Measurements from ENCODE around the gene SLC34A2. TPM values are rescaled to one million over a fixed set of nuclear protein-coding genes. Genes with fewer than 3 reads are reported as not detected.

The SLC34A2 gene
- total and polyA plus RNA-seq, 2 of the 8 experiments (the other 6 are each of a cell fraction or from before 2014, with no cell fraction given): 2.2 to 2.9 TPM

DNA sequence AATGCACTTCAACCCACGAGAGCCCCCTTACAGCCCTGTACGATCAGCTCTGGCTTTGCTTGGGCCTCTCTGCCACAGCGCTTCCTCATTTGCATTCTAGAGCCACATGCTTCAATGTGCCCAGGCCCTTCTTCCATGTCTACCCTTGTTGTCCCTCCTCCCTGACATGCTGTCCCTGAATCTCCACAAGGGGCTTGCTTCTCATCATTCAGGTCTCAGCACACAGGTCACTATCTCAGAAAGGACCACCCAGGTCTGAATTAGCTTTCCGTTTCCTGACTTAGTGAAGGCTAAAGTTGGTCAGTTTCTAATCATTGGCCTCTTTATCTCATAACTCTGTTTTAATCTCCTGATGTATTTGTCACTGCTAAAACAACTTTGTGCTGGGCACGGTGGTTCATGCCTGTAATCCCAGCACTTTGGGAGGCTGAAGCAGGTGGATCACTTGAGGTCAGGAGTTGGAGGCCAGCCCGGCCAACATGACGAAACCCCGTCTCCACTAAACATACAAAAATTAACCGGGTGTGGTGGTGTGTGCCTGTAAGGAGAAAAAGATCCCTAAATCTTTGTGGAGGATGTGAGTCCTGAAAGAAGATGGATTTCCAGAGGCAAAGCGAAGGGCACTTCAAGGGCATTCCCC is 17.9 kb upstream of the SLC34A2 start:
- Histone ChIP-seq H4K20me1 (replicated peaks in 1 of 2; ENCODE audit: control insufficient read depth in 1 of 2, insufficient read depth in 2 of 2, low read length in 2 of 2) (no peaks in the 10 kb centered on the region), H3K4me2 (ENCODE audit: insufficient read depth in 1 of 2, low read depth in 2 of 2, low read length in 2 of 2) (no peak overlapping the region), H3K79me1 (ENCODE audit: low read depth, low read length) (no peaks in the 10 kb centered on the region), H3K4ac (replicated peaks; ENCODE audit: insufficient read length, low read depth, low read length) (no peak overlapping the region), H3K9me3 (ENCODE audit: insufficient read depth in 2 of 2, low read depth in 1 of 2, low read length in 1 of 2) (no peaks in the 10 kb centered on the region), H2BK12ac (ENCODE audit: low read depth, low read length) (no peak overlapping the region), H3K4me1 (replicated peaks in 1 of 4; ENCODE audit: control insufficient read depth in 3 of 4, insufficient read depth in 4 of 4, low read length in 3 of 4) (no peaks in the 10 kb centered on the region; a peak in 1 of 7 replicates), H2BK120ac (replicated peaks; ENCODE audit: low read depth, low read length) (no peak overlapping the region), H2BK5ac (ENCODE audit: low read depth, low read length) (no peak overlapping the region), H3K9ac (replicated peaks in 1 of 4; ENCODE audit: extremely low read depth in 1 of 4, low read depth in 3 of 4, low read length in 3 of 4) (no peak overlapping the region), H4K91ac (replicated peaks; ENCODE audit: insufficient read length, low read length) (peak overlapping the region; percentile 18), H2BK20ac (ENCODE audit: low read length) (no peak overlapping the region), H2AK5ac (ENCODE audit: low read depth, low read length) (no peak overlapping the region), H3K27ac (ENCODE audit: low read depth, low read length) (no peak overlapping the region), H3K27me3 (replicated peaks in 1 of 4; ENCODE audit: control insufficient read depth in 3 of 4, extremely low read depth in 1 of 4, insufficient read depth in 3 of 4, low read length in 3 of 4) (no peaks in the 10 kb centered on the region; a peak in 1 of 7 replicates), H2BK15ac (ENCODE audit: low read length) (no peak overlapping the region), H3K14ac (ENCODE audit: insufficient read length) (no peak overlapping the region), H3K36me3 (ENCODE audit: control insufficient read depth in 2 of 4, insufficient read depth in 4 of 4, low read length in 3 of 4) (no peaks in the 10 kb centered on the region), H3K23ac (ENCODE audit: insufficient read length) (no peak overlapping the region), H2AFZ (ENCODE audit: low read length) (no peak overlapping the region), H3K79me2 (ENCODE audit: control insufficient read depth in 1 of 2, insufficient read depth in 2 of 2, low read length in 2 of 2) (no peaks in the 10 kb centered on the region), H4K5ac (ENCODE audit: insufficient read length, low read depth, low read length) (no peak overlapping the region), H3K56ac (replicated peaks; ENCODE audit: insufficient read length, low read depth, low read length) (no peak overlapping the region), H3K4me3 (ENCODE audit: extremely low read depth in 1 of 4, insufficient read depth in 2 of 4, low read depth in 3 of 4, low read length in 4 of 4) (no peak overlapping the region), H4K8ac (ENCODE audit: extremely low read depth, insufficient read depth, low read length) (no peak overlapping the region), H3K23me2 (ENCODE audit: low read depth, low read length) (no peaks in the 10 kb centered on the region), H3K18ac (ENCODE audit: extremely low read depth, low read length) (no peak overlapping the region)
- POLR2A ChIA-PET (ENCODE audit: partially characterized antibody): no interaction called here
- DNase-seq (ENCODE audit: low read depth in 1 of 2, low spot score in 2 of 2) (no peak), FAIRE-seq (no peak)
- 89% methylated on average over 10 of the region's 10 CpGs; no CpG with 5 or more reads in 1 of the 2 experiments for WGBS, 2 experiments (ENCODE audit: extremely low coverage in 1 of 2, insufficient coverage in 1 of 2, insufficient read length in 1 of 2, insufficient replicate concordance in 2 of 2, low coverage in 1 of 2, low lambda C conversion rate in 2 of 2, missing lambda C conversion rate in 1 of 2)
- TF ChIP-seq, protein P1, sequence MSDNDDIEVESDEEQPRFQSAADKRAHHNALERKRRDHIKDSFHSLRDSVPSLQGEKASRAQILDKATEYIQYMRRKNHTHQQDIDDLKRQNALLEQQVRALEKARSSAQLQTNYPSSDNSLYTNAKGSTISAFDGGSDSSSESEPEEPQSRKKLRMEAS (IDR thresholded peaks at IDR 0.05): 0 out of 2 replicates have a peak, but pooled peaks have one; percentile 11
- TF ChIP-seq CTCF (IDR thresholded peaks at IDR 0.05; ENCODE audit: control extremely low read depth in 1 of 3, insufficient read depth in 1 of 3, low read depth in 1 of 3, low read length in 3 of 3): no peak
- no peak for TF ChIP-seq TEAD4 (IDR thresholded peaks at IDR 0.05; ENCODE audit: low read depth, low read length)
- no peak for TF ChIP-seq NANOG (IDR thresholded peaks at IDR 0.05; ENCODE audit: insufficient read depth, low read depth, low read length, poor library complexity, severe bottlenecking)
- TF ChIP-seq, protein P2, sequence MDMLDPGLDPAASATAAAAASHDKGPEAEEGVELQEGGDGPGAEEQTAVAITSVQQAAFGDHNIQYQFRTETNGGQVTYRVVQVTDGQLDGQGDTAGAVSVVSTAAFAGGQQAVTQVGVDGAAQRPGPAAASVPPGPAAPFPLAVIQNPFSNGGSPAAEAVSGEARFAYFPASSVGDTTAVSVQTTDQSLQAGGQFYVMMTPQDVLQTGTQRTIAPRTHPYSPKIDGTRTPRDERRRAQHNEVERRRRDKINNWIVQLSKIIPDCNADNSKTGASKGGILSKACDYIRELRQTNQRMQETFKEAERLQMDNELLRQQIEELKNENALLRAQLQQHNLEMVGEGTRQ (IDR thresholded peaks at IDR 0.05; ENCODE audit: low read length): no peak
- no peak for TF ChIP-seq RFX5 (IDR thresholded peaks at IDR 0.05; ENCODE audit: borderline replicate concordance, low read depth, low read length)
- TF ChIP-seq SP2 (IDR thresholded peaks at IDR 0.05; ENCODE audit: low read length): no peak
- TF ChIP-seq JUND (IDR thresholded peaks at IDR 0.05; ENCODE audit: low read length): no peak
- CTCF ChIA-PET (ENCODE audit: partially characterized antibody): interaction anchor here (0.6 to 1.5 kb wide), 4 partner anchors 9 to 131 kb away, joined by 3 to 4 read pairs (median 4); no protein-coding TSS in a partner anchor

All from H1 (cell line).